ENCODE results near the gene B3GNT7. TPM values are rescaled to one million over a fixed set of nuclear protein-coding genes. Genes with fewer than 3 reads are reported as not detected.

The B3GNT7 gene
- total RNA-seq, 4 donors from 2014 or later: 3.0 to 5.7 (median 3.6) TPM

- no peak for ATAC-seq
- Histone ChIP-seq H3K4me1 (peaks cover 0 to 23% (median 3%) of the 10 kb centered on the region in 3 donors), H3K9me3 (no peaks in the 10 kb centered on the region), H3K4me3 (no peak overlapping the region), H3K27me3 (peaks cover 49% of the 10 kb centered on the region), H3K27ac (no peak overlapping the region), H3K36me3 (no peaks in the 10 kb centered on the region)
- WGBS, 2 donors (ENCODE audit: low coverage in 1 of 2): 70% methylated on average over 2 of the region's 17 CpGs; no CpG with 5 or more reads in 1 of the 2 donors
- TF ChIP-seq CTCF (IDR thresholded peaks at IDR 0.05): no peak
These were observed 2.1 kb upstream of the B3GNT7 start for GRCh38 chr2:231393149-231394131.

GRCh38 chr2:231394211-231395141, 1.0 kb upstream of the B3GNT7 start:
- Histone ChIP-seq H3K4me3 (no peak overlapping the region), H3K27me3 (peaks cover 49% of the 10 kb centered on the region), H3K27ac (peak overlapping the region in 1 of 4 donors; percentile 59), H3K4me1 (peaks cover 0 to 26% (median 3%) of the 10 kb centered on the region in 3 donors), H3K36me3 (no peaks in the 10 kb centered on the region), H3K9me3 (no peaks in the 10 kb centered on the region)
- no peak for TF ChIP-seq POLR2A (IDR thresholded peaks at IDR 0.05)
- TF ChIP-seq EP300 (IDR thresholded peaks at IDR 0.05): no peak
- TF ChIP-seq POLR2AphosphoS5 (IDR thresholded peaks at IDR 0.05): no peak
- TF ChIP-seq CTCF (IDR thresholded peaks at IDR 0.05): no peak
- 78 to 90% methylated on average over 2 to 8 of the region's 13 CpGs for WGBS, 2 donors (ENCODE audit: low coverage in 1 of 2)
- peak; percentile 8 for ATAC-seq

GRCh38 chr2:231396058-231396821, 730 bp downstream of the B3GNT7 start:
- Histone ChIP-seq H3K27me3 (peaks cover 49% of the 10 kb centered on the region), H3K27ac (peak overlapping the region in 1 of 4 donors; percentile 59), H3K4me1 (peaks cover 0 to 44% (median 3%) of the 10 kb centered on the region in 3 donors), H3K9me3 (no peaks in the 10 kb centered on the region), H3K36me3 (no peaks in the 10 kb centered on the region), H3K4me3 (peak overlapping the region; percentile 6 to 57)
- no CpG with 5 or more reads among the region's 41 CpGs for WGBS, 2 donors (ENCODE audit: low coverage in 1 of 2)
- TF ChIP-seq CTCF (IDR thresholded peaks at IDR 0.05) (no peak), POLR2A (IDR thresholded peaks at IDR 0.05) (no peak), POLR2AphosphoS5 (IDR thresholded peaks at IDR 0.05) (no peak), EP300 (IDR thresholded peaks at IDR 0.05) (no peak)
- no peak for ATAC-seq

GRCh38 chr2:231397011-231397927, 1.8 kb downstream of the B3GNT7 start:
- no peaks in the 10 kb centered on the region for H3K36me3 ChIP-seq
- peaks cover 0 to 45% (median 3%) of the 10 kb centered on the region in 3 donors for H3K4me1 ChIP-seq
- 90 to 99% methylated on average over 2 to 10 of the region's 22 CpGs for WGBS, 2 donors (ENCODE audit: low coverage in 1 of 2)
- no peak for ATAC-seq
- TF ChIP-seq CTCF (IDR thresholded peaks at IDR 0.05): no peak
- TF ChIP-seq EP300 (IDR thresholded peaks at IDR 0.05): no peak
- TF ChIP-seq POLR2A (IDR thresholded peaks at IDR 0.05): no peak
- no peak for TF ChIP-seq POLR2AphosphoS5 (IDR thresholded peaks at IDR 0.05)
- H3K9me3 ChIP-seq: no peaks in the 10 kb centered on the region
- H3K27me3 ChIP-seq: peaks cover 47% of the 10 kb centered on the region
- H3K4me3 ChIP-seq: no peak overlapping the region
- no peak overlapping the region for H3K27ac ChIP-seq
